ENCODE results near the gene ECSIT.
"Not testable (repeated sequence)": the region's sequence is repeated elsewhere in the genome, so short reads cannot be mapped to it uniquely, and the experiment has no call there.

The ECSIT gene, protein sequence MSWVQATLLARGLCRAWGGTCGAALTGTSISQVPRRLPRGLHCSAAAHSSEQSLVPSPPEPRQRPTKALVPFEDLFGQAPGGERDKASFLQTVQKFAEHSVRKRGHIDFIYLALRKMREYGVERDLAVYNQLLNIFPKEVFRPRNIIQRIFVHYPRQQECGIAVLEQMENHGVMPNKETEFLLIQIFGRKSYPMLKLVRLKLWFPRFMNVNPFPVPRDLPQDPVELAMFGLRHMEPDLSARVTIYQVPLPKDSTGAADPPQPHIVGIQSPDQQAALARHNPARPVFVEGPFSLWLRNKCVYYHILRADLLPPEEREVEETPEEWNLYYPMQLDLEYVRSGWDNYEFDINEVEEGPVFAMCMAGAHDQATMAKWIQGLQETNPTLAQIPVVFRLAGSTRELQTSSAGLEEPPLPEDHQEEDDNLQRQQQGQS

DNA sequence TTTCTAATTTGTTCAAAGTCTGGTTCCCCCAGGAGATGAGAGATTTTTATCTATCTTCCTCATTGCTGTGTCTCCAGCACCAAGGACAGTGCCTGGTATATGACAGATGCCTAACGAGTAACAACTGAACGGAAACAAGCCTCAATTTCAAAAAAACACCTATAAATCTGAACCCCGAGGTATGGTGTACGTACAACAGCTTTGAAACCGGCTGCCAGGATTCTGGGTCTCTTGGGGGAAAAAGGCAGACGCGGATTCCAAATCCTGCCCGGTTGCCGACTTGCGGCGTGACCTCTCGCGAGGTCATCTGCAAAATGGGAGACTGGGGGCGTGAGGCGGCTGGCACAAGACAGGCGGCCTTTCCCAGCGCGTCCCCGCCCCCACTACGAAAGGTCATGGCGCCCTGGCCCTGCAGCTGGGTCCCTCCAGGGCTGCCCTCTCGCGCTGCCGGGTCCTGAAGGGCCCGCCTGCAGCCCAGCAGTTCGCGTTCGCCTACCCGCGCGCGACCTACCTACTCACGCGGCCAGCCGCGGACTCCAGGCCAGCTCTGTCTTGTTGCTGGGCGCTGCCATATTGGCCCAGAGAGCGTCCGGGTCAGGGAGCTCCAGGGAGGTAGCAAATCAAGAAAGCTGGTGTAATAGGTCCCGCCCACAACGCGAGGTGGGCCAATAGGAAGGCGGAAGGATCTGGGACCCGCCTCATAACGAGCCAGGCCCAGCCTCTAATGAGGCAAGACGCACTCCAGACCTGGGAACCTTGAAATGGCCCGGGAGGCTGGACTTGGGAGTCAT lies at the start of gene ECSIT:
Gene ECSIT, minus strand, starts transcription at position 584 of the 791 bp plus-strand sequence. CDS start 9,964 bp downstream, outside the sequence.
- H3K27ac ChIP-seq (ENCODE audit: low read depth, low read length) = peak within 1 kb of the TSS; percentile 92
- peaks cover 12% of the 10 kb centered on the region for H3K4me1 ChIP-seq (ENCODE audit: control insufficient read depth, insufficient read depth, low read length)
- peak within 1 kb of the TSS; percentile 53 for H3K9ac ChIP-seq (ENCODE audit: low read length)
- H3K36me3 ChIP-seq (ENCODE audit: control insufficient read depth, insufficient read depth, low read length) = no peaks in the 10 kb centered on the region
- peak within 1 kb of the TSS; percentile 90 for H3K4me3 ChIP-seq (ENCODE audit: low read length)
- H3K27me3 ChIP-seq (ENCODE audit: control insufficient read depth, insufficient read depth, low read length) = no peaks in the 10 kb centered on the region

DNA sequence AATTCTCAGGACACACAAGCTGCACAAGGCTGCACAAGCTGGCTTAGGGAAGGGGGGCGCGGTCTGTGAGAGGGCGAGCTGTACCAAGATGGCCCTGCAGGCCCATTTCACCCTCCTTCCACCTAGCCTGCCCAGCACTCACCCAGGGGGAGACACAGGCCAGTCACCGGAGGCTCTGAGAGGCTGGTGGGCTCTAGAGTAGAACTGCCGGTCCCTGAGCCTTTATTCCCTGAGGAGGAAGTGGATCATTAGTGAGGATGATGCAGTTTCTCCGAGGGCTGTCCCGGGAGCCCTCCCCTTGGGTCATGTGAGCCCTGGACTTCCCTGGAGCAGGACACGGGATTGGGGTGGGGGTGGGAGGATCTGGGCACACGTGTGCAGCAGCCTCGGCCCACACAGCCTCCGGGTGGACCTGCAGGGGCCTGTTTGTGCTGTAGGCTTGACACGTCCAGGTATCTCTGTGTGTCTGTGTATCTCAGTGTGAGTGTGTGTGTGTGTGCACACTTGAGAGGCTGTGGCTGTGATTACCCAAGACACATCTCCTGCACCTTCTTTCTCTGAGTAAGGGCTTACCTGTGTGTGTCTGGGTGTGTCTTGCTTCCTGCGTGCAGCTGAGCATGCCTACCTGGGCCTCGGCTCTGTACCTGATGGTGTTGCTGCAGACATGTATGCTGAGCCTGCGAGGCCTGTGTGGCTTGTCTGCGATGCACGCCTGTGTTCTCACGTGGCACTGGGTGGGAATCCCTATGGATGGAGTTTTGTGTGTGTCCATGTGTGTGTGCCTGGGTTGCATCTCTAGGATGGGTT lies 48.7 kb upstream of the ECSIT start, which contains the start of gene ACP5:
Gene ACP5, minus strand, starts transcription at position 195 of the 807 bp plus-strand sequence. CDS start 328 bp downstream, outside the sequence.
- no peaks in the 10 kb centered on the region for H3K36me3 ChIP-seq (ENCODE audit: control insufficient read depth, insufficient read depth, low read length)
- H3K4me1 ChIP-seq (ENCODE audit: control insufficient read depth, insufficient read depth, low read length) = no peaks in the 10 kb centered on the region
- peak within 1 kb of the TSS; percentile 47 for H3K4me3 ChIP-seq (ENCODE audit: low read length)
- no peak within 1 kb of the TSS for H3K27ac ChIP-seq (ENCODE audit: low read depth, low read length)
- peaks cover 5% of the 10 kb centered on the region for H3K27me3 ChIP-seq (ENCODE audit: control insufficient read depth, insufficient read depth, low read length)
- peak within 1 kb of the TSS; percentile 1 for H3K9ac ChIP-seq (ENCODE audit: low read length)

DNA sequence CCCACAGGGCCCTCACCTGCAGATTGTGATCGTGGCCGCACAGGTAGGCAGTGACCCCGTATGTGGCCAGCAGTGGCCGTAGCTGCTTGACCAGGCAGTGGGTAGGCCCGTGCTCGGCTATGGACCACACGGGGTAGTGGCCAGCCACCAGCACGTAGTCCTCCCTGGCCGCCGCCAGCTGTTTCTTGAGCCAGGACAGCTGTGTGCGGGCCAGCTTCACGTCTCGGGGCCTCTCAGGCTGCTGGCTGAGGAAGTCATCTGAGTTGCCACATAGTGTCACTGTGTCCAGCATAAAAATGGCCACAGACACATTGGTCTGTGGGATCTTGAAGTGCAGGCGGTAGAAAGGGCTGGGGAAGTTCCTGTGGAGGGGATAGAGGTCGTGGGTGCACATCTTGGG lies 47.3 kb upstream of the ECSIT start:
- H3K27ac ChIP-seq (ENCODE audit: low read depth, low read length) = no peak overlapping the region
- no peak overlapping the region for H3K9ac ChIP-seq (ENCODE audit: low read length)
- no peak overlapping the region for H3K4me3 ChIP-seq (ENCODE audit: low read length)
- no peaks in the 10 kb centered on the region for H3K4me1 ChIP-seq (ENCODE audit: control insufficient read depth, insufficient read depth, low read length)
- no peaks in the 10 kb centered on the region for H3K36me3 ChIP-seq (ENCODE audit: control insufficient read depth, insufficient read depth, low read length)
- peaks cover 5% of the 10 kb centered on the region for H3K27me3 ChIP-seq (ENCODE audit: control insufficient read depth, insufficient read depth, low read length)

DNA sequence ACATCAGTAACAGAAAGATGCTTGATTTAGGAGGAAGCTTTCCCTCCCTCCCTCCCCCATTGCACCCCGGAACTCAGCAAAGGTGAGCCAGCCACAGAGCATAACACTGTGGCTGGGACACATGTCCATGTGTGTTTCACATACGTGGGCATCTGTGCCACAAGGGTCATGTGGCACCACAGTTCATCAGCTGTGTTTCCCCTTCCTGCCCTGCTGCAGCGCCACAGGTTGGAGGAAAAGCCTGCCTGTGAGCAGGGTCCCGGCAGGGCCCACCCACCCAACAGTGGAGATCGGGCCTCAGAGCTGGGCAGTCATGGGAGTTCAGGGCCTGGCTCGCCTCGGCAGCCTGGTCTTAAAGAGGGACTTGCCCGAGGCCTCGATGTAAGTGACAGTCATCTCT lies 45.8 kb upstream of the ECSIT start:
- Histone ChIP-seq H3K9ac (ENCODE audit: low read length) (no peak overlapping the region), H3K27me3 (ENCODE audit: control insufficient read depth, insufficient read depth, low read length) (peaks cover 5% of the 10 kb centered on the region), H3K36me3 (ENCODE audit: control insufficient read depth, insufficient read depth, low read length) (no peaks in the 10 kb centered on the region), H3K4me1 (ENCODE audit: control insufficient read depth, insufficient read depth, low read length) (no peaks in the 10 kb centered on the region), H3K4me3 (ENCODE audit: low read length) (no peak overlapping the region), H3K27ac (ENCODE audit: low read depth, low read length) (no peak overlapping the region)

DNA sequence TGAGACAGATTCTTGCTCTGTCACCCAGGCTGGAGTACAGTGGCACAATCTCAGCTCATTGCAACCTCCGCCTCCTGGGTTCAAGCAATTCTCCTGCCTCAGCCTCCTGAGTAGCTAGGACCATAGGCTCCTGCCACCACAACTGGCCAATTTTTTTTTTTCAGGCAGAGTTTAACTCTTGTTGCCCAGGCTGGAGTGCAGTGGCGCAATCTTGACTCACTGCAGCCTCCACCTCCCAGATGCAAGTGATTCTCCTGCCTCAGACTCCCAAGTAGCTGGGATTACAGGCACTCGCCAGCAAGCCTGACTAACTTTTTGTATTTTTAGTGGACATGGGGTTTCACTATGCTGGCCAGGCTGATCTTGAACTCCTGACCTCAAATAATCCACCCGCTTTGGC lies 44.8 kb upstream of the ECSIT start:
- H3K27ac ChIP-seq (ENCODE audit: low read depth, low read length); H3K27me3 ChIP-seq (ENCODE audit: control insufficient read depth, insufficient read depth, low read length): not testable (repeated sequence)

DNA sequence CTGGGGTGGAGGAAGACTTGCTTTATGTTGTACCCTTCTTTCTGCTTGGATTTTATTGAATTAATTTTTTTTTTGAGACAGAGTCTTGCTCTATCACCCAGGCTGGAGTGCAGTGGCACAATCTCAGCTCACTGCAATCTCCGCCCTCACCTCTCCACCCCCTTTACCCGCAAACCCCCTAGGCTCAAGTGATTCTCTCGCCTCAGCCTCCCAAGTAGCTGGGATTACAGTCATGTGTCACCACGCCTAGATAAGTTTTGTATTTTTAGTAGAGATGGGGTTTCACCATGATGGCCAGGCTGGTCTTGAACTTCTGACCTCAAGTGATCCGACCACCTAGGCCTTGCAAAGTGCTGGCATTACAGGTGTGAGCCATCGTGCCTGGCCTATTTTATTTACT lies 44.4 kb upstream of the ECSIT start:
- H3K27ac ChIP-seq (ENCODE audit: low read depth, low read length); H3K9ac ChIP-seq (ENCODE audit: low read length); H3K36me3 ChIP-seq (ENCODE audit: control insufficient read depth, insufficient read depth, low read length); H3K4me1 ChIP-seq (ENCODE audit: control insufficient read depth, insufficient read depth, low read length); H3K4me3 ChIP-seq (ENCODE audit: low read length); H3K27me3 ChIP-seq (ENCODE audit: control insufficient read depth, insufficient read depth, low read length): not testable (repeated sequence)

More for the DNA sequence above, 44.8 kb upstream of the ECSIT start:
- H3K4me1 ChIP-seq (ENCODE audit: control insufficient read depth, insufficient read depth, low read length); H3K36me3 ChIP-seq (ENCODE audit: control insufficient read depth, insufficient read depth, low read length); H3K4me3 ChIP-seq (ENCODE audit: low read length); H3K9ac ChIP-seq (ENCODE audit: low read length): not testable (repeated sequence)

DNA sequence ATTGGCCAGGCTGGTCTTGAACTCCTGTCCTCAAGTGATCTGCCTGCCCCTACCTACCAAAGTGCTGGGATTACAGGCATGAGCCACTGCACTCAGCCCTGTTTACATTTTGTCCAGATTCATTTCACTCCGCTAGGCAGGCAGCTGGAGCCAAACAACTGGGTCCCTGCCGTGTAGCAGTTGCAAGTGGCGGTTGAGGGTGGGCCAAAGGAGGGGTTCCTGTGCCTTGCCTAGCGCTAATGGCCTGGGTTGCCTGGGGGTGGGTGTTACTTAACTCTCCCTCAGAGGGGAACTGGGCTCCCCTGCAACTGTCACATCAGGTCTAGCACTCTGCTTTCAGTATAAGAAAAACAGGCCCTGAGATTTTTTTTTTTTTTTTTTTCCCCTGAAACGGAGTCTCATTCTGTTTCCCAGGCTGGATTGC lies 41.1 kb upstream of the ECSIT start:
- Histone ChIP-seq H3K36me3 (ENCODE audit: control insufficient read depth, insufficient read depth, low read length) (no peaks in the 10 kb centered on the region), H3K27me3 (ENCODE audit: control insufficient read depth, insufficient read depth, low read length) (no peaks in the 10 kb centered on the region), H3K27ac (ENCODE audit: low read depth, low read length) (no peak overlapping the region)

DNA sequence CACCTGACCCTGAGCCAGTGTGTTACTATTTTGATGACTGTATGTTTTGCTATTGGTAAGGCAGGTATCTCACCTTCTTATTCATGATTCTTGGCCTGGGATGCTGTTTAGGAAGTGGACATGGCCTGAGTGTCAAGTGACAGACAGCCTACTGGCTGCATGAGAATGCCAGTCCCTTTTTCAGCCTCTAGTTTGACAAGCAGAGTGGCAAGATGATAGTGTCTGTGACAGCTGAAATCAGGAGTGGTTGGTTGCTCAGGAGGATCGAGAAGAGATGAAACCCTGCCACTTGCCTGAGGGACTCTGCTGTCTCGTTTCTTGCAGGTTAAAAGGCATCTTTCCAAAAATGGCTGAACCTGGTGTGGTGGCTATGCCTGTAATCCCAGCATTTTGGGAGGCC lies 37.2 kb upstream of the ECSIT start:
- Histone ChIP-seq H3K27ac (ENCODE audit: low read depth, low read length) (no peak overlapping the region), H3K27me3 (ENCODE audit: control insufficient read depth, insufficient read depth, low read length) (no peaks in the 10 kb centered on the region), H3K36me3 (ENCODE audit: control insufficient read depth, insufficient read depth, low read length) (no peaks in the 10 kb centered on the region), H3K9ac (ENCODE audit: low read length) (no peak overlapping the region), H3K4me3 (ENCODE audit: low read length) (no peak overlapping the region), H3K4me1 (ENCODE audit: control insufficient read depth, insufficient read depth, low read length) (no peaks in the 10 kb centered on the region)

More for the DNA sequence above, 41.1 kb upstream of the ECSIT start:
- no peak overlapping the region for H3K9ac ChIP-seq (ENCODE audit: low read length)
- no peak overlapping the region for H3K4me3 ChIP-seq (ENCODE audit: low read length)
- no peaks in the 10 kb centered on the region for H3K4me1 ChIP-seq (ENCODE audit: control insufficient read depth, insufficient read depth, low read length)

DNA sequence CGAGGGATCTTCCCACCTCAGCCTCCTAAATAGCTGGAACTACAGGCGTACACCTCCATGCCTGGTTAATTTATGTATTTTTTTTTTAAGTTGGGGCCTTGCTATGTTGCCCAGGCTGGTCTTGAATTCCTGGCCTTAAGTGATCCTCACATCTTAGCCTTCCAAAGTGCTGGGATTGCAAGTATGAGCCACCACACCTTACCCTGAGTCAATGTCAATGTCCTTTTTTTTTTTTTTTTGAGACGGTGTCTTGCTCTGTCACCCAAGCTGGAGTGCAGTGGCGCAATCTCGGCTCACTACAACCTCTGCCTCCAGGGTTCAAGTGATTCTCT lies 36.7 kb upstream of the ECSIT start:
- H3K36me3 ChIP-seq (ENCODE audit: control insufficient read depth, insufficient read depth, low read length); H3K9ac ChIP-seq (ENCODE audit: low read length); H3K27me3 ChIP-seq (ENCODE audit: control insufficient read depth, insufficient read depth, low read length); H3K4me1 ChIP-seq (ENCODE audit: control insufficient read depth, insufficient read depth, low read length); H3K27ac ChIP-seq (ENCODE audit: low read depth, low read length); H3K4me3 ChIP-seq (ENCODE audit: low read length): not testable (repeated sequence)

DNA sequence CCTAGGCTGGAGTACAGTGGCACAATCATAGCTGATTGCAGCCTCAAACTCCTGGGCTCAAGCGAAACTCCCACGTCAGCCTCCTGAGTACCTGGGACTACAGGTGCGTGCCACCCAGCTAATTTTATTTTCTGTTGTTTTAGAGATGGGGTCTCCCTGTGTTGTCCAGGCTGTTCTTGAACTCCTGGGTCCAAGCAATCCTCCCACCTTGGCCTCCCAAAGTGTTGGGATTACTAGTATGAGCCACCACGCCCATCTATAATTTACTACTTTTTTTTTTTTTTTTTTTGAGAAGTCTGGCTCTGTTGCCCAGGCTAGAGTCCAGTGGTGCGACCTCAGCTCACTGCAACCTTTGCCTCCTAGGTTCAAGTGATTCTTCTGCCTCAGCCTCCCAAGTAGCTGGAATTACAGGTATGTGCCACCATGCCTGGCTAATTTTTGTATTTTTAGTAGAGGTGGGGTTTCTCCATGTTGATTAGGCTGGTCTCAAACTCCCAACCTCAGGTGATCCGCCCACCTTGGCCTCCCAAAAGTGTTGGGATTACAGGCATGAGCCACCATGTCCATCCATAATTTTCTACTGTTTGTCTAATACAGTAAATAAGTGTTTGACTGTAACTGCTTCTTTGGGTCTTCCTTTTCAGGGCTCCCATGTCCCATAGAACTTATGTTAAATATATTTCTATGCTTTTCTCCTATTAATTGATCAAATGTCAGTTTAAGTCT lies 35.3 kb upstream of the ECSIT start:
- not testable (repeated sequence) for H3K4me1 ChIP-seq (ENCODE audit: control insufficient read depth, insufficient read depth, low read length); H3K4me3 ChIP-seq (ENCODE audit: low read length); H3K27me3 ChIP-seq (ENCODE audit: control insufficient read depth, insufficient read depth, low read length); H3K36me3 ChIP-seq (ENCODE audit: control insufficient read depth, insufficient read depth, low read length); H3K27ac ChIP-seq (ENCODE audit: low read depth, low read length); H3K9ac ChIP-seq (ENCODE audit: low read length)

DNA sequence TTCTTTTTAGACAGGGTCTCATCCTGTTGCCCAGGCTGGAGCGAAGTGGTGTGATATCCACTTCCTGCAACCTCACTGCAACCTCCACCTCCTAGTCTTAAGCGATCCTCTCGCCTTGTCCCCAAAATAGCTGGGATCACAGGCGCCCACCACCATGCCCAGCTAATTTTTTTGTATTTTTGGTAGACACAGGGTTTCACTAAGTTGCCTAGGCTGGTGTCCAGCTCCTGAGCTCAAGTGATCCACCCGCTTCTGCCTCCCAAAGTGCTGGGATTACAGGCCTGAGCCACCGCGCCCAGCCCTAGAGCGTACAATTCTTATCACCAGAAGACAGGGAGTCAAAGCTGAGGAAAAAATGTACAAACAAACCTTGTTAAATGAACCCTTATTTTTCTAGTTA lies 34.6 kb upstream of the ECSIT start:
- no peaks in the 10 kb centered on the region for H3K36me3 ChIP-seq (ENCODE audit: control insufficient read depth, insufficient read depth, low read length)
- H3K9ac ChIP-seq (ENCODE audit: low read length) = no peak overlapping the region
- H3K27me3 ChIP-seq (ENCODE audit: control insufficient read depth, insufficient read depth, low read length) = no peaks in the 10 kb centered on the region
- no peaks in the 10 kb centered on the region for H3K4me1 ChIP-seq (ENCODE audit: control insufficient read depth, insufficient read depth, low read length)
- no peak overlapping the region for H3K4me3 ChIP-seq (ENCODE audit: low read length)
- H3K27ac ChIP-seq (ENCODE audit: low read depth, low read length) = no peak overlapping the region
